ENCODE measurements around the gene PIGS.

The PIGS gene

GRCh38 chr17:28549236-28550132 lies 21.8 kb downstream of the PIGS start:
- DNase-seq: peak; percentile 40 to 66 (median 61)

- no peak for DNase-seq
Measured at GRCh38 chr17:28548417-28549130, 22.8 kb downstream of the PIGS start.

GRCh38 chr17:28547623-28548416 lies 23.5 kb downstream of the PIGS start:
- peak; percentile 16 to 45 (median 26) for DNase-seq

- no peak for DNase-seq
Measured at GRCh38 chr17:28547096-28547622, 24.2 kb downstream of the PIGS start.

GRCh38 chr17:28545787-28546415 lies 25.4 kb downstream of the PIGS start:
- DNase-seq: no peak

- no peak for DNase-seq
Measured at GRCh38 chr17:28545141-28545503, 26.2 kb downstream of the PIGS start.

GRCh38 chr17:28544402-28545140 lies 26.8 kb downstream of the PIGS start:
- DNase-seq: no peak

GRCh38 chr17:28541439-28541838 lies 29.9 kb downstream of the PIGS start:
- DNase-seq: no peak

- no peak for DNase-seq
Measured at GRCh38 chr17:28540231-28540630, 31.1 kb downstream of the PIGS start.

- DNase-seq: no peak
Measured at GRCh38 chr17:28538296-28538895, 32.9 kb downstream of the PIGS start.

GRCh38 chr17:28537219-28537610 lies 34.1 kb downstream of the PIGS start:
- DNase-seq: no peak

- DNase-seq: no peak
Measured at GRCh38 chr17:28536532-28537218, 34.6 kb downstream of the PIGS start.

- no peak for DNase-seq
Measured at GRCh38 chr17:28534740-28535375, 36.5 kb downstream of the PIGS start.

- DNase-seq: no peak
Measured at GRCh38 chr17:28533091-28533807, 38.1 kb downstream of the PIGS start.

- DNase-seq: no peak
Measured at GRCh38 chr17:28532050-28532960, 39.0 kb downstream of the PIGS start.

GRCh38 chr17:28530926-28531325 lies 40.4 kb downstream of the PIGS start:
- no peak for DNase-seq

- no peak for DNase-seq
Measured at GRCh38 chr17:28530250-28530649, 41.1 kb downstream of the PIGS start.

- no peak for DNase-seq
Measured at GRCh38 chr17:28529013-28529400, 42.3 kb downstream of the PIGS start.

Data from stimulated activated naive CD4-positive, alpha-beta T cell (primary cell).